HG03521 (cell line): ENCODE results near the gene TMEM158.

Experiments
- ATAC-seq: cut with Tn5 transposase; IDR thresholded peaks from one replicate; pipeline ENCODE4 v1.9.1; 2021; ENCODE audit warnings: mild to moderate bottlenecking, moderate library complexity; ENCODE audit not compliant: unreplicated experiment

Gene TMEM158

GRCh38 chr3:45205126-45205525, 21.0 kb downstream of the TMEM158 start:
- ATAC-seq, result no peak

DNA sequence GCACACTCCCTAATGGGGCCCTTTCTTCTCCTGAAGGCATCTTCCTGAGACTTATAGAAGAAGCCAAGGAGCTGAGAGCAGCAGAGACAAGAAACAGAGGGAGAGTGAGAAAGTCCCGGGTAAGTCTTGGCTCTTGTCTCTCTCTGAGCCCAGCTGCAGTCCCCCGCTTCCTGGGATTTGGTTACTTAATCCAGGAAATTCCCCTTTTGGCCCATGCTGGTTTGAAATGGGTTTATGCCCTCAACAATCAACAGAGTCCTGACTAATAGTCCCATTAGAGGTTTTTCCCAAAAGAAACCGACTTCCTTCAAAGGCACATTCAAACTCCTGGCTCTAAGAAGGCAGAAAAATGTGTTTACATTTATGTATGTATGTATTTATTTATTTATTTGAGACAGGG, 22.0 kb downstream of the TMEM158 start:
- ATAC-seq, result no peak

- no peak for ATAC-seq
These were observed 26.0 kb downstream of the TMEM158 start for GRCh38 chr3:45199837-45200648.

GRCh38 chr3:45198264-45199260, 27.5 kb downstream of the TMEM158 start:
- no peak for ATAC-seq

DNA sequence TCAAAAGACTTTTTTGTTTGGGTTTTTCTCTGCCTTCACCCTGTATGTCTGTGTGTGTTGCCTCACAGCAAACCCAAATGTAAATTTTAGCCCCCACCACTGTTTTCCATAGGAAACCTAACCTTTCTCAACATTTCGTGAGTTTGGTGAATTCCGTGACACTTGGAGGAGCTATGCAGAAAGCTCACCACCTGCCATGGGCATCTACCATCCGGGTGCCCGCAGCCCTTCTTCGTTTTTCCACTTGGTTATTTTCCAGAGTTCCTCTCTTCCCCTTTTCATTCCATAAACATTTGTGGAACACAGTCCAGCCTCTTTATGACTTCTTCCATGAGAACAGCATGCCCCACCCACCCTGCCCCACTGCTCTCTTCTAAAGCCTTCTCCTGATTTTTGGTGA, 31.3 kb downstream of the TMEM158 start:
- ATAC-seq, result no peak

- no peak for ATAC-seq
These were observed 34.1 kb downstream of the TMEM158 start for GRCh38 chr3:45191924-45192417.

DNA sequence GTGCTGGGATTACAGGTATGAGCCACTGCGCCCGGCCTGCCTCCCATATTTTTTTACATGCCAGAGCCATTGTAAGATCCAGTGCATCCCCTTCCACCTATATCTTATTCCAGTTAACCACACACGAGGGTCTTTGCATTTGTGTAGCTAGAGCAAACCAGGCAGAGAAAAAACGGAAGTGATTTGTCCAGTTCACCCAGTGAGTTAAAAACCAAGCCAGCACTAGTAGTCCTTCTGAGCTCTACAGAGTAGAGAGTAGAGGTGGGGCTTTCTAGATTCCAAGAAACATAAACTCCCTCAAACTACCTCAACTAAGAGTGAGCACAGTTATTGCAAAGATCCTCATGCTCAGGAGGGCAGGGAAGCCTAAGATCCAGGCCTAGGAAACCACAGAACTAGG, 34.7 kb downstream of the TMEM158 start:
- ATAC-seq, result no peak

- no peak for ATAC-seq
These were observed 37.1 kb downstream of the TMEM158 start for GRCh38 chr3:45188719-45189659.

DNA sequence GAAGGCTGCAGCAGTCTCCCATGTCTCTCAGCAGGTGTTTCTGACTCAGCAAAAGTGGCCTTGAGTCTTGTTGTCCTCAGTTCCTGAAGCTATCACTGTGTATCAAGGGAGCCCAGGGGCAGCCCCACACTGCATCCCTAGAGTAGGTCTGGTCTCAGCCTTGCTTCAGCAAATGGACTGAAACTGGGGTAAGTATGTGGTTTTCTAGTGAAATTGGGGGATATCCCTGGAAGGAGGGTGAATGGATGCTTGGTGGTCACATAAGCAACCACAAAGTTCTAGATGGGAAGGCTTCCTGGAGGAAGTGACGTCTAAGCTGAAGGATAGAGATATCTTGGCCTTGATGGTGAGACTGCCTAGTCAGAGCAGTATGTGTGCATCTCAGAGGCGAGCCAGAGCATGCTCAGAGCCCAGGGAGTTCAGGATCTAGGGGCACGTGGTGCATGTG, 38.4 kb downstream of the TMEM158 start:
- ATAC-seq, result no peak

- no peak for ATAC-seq
These were observed 39.2 kb downstream of the TMEM158 start for GRCh38 chr3:45186871-45187270.

DNA sequence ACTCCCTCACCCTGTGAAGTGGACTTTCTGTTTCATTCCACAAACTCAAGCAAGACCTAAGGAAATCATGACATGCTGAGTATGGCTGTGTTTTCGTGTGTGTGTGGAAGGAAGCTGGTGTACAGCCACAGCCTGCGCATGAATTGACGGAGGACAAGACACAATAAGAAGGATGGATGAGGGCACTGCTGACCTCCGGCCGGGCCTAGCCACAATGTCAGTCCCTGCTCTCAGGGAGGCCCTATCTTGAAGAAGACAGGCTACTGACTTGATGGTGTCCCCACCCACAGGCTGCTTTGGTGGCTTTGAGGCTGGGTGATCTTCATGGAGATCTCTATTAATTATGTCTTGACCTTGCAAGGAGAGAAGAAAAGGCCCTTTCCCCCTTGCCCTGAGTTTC, 40.6 kb downstream of the TMEM158 start:
- ATAC-seq, result no peak

DNA sequence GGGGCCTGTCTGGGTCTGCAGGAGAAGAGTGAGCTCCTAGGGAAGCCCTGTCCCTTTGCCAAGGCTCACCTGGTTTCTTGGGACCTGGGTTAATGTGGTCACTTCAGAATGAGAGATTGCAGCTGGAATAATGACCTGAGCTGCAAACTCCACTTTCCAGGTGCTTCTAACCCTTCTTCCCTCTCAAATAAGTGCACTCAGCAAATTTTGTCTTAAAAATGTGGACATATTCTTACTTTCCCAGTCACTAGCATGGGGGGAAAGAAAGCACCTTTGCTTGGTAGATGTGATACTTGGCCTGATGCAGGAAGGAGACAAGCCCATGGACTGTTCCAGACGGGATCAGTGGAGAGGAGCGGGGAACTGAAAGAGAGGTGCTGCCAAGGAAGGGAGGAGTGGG, 41.0 kb downstream of the TMEM158 start:
- no peak for ATAC-seq

DNA sequence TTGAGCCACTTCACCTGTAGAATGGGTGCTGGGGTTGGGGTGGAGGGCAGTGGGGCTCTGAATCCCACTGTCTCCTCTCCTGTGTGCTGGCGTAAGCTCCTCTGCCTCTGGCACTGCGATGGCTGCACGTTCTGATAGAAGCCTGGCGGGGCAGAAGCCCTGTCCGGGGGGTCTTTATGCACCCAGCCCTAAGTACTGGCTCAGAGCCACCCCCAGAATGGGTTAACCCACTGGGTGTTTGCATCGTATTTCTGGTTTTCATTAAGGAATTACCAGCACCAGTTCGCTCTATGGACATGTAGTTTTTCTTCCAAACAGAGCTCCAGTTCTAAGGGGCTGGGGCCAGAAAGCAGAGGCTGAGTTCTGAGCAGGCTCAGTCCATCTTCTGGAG, 42.2 kb downstream of the TMEM158 start:
- no peak for ATAC-seq

DNA sequence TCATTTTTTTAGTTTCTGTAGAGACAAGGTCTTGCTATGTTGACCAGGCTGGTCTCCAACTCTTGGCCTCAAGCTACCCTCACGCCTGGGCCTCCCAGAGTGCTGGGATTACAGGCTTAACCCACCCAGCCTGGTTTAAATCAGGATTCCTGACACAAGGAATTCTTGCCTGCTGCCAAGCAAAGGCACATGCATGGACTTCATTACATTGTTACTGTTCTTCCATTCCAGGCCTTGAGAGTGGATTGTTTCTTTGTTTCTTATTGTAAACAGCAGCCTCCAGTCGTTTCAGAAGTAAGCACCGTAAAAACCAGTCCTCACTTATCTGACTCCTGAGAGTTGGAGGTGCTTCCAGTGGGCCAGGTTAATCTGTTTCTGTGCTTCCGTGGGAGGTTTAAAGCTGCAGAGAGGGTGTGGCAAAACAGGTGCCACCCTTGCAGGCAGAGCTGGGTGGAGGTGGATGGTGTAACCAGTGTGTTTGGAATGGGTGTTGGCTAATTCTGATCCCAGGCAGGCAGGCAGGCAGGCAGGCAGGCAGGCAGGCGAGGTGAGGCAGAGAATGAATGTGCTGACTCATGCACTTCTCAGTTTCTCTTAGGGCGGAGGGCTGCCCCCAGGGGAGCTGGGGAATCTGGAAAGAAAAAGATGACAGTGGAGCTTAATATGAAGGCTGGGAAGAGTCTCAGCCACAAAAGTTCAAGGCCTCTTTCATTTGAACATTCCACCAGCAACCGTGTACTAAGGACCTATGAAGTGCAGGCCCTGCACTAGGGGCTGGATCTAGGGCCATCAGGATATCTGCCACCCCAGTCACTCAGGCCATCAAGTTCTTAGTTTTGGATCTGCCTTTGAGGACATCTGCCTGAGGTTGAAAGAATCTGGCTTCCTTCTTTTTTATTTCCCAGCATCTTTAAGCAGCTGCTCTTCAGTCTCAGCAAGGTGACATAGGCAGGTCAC, 42.9 kb downstream of the TMEM158 start:
- ATAC-seq, result no peak

- ATAC-seq, result no peak
These were observed 44.6 kb downstream of the TMEM158 start for GRCh38 chr3:45181496-45181895.

- no peak for ATAC-seq
These were observed 45.2 kb downstream of the TMEM158 start for GRCh38 chr3:45180899-45181298.

GRCh38 chr3:45180051-45180450, 46.0 kb downstream of the TMEM158 start:
- no peak for ATAC-seq

GRCh38 chr3:45179163-45179562, 46.9 kb downstream of the TMEM158 start:
- no peak for ATAC-seq
